ENCODE data around the gene SCN5A.

- TF ChIP-seq ZNF384 (IDR thresholded peaks at IDR 0.05) (no peak), SUZ12 (IDR thresholded peaks at IDR 0.05) (no peak), ELF4 (IDR thresholded peaks at IDR 0.05) (no peak), SP1 (IDR thresholded peaks at IDR 0.05) (no peak), FOXA1 (IDR thresholded peaks at IDR 0.05) (no peak), BHLHE40 (IDR thresholded peaks at IDR 0.05; ENCODE audit: borderline replicate concordance) (no peak), TARDBP (IDR thresholded peaks at IDR 0.05) (no peak), CTBP1 (IDR thresholded peaks at IDR 0.05; ENCODE audit: borderline replicate concordance) (no peak), LEF1 (IDR thresholded peaks at IDR 0.05; ENCODE audit: borderline replicate concordance) (no peak), FOXM1 (IDR thresholded peaks at IDR 0.05; ENCODE audit: borderline replicate concordance) (no peak), ARNT (IDR thresholded peaks at IDR 0.05) (no peak), PKNOX1 (IDR thresholded peaks at IDR 0.05) (no peak), HDGF (IDR thresholded peaks at IDR 0.05; ENCODE audit: borderline replicate concordance) (no peak), NFRKB (IDR thresholded peaks at IDR 0.05) (no peak)
Measured at GRCh38 chr3:38534604-38535003, 114.9 kb downstream of the SCN5A start.

All from HEK293T (cell line).